Measurements from ENCODE around the gene CPT1B.
A peak's percentile ranks its signal among the peaks of the same experiment; 100 is the strongest.

Gene CPT1B

GRCh38 chr22:50606165-50606945 lies 28.1 kb upstream of the CPT1B start:
- H3K4me3 ChIP-seq (ENCODE audit: low read length): no peak overlapping the region
- no peak overlapping the region for H3K9ac ChIP-seq (ENCODE audit: low read length)
- H3K27ac ChIP-seq (ENCODE audit: low read depth, low read length): no peak overlapping the region
- no peaks in the 10 kb centered on the region for H3K36me3 ChIP-seq (ENCODE audit: control insufficient read depth, insufficient read depth, low read length)
- no peaks in the 10 kb centered on the region for H3K4me1 ChIP-seq (ENCODE audit: control insufficient read depth, insufficient read depth, low read length)
- peaks cover 38% of the 10 kb centered on the region for H3K27me3 ChIP-seq (ENCODE audit: control insufficient read depth, insufficient read depth, low read length)

GRCh38 chr22:50605613-50606074 lies 27.4 kb upstream of the CPT1B start:
- Histone ChIP-seq H3K9ac (ENCODE audit: low read length) (no peak overlapping the region), H3K4me1 (ENCODE audit: control insufficient read depth, insufficient read depth, low read length) (no peaks in the 10 kb centered on the region), H3K27ac (ENCODE audit: low read depth, low read length) (no peak overlapping the region), H3K4me3 (ENCODE audit: low read length) (no peak overlapping the region), H3K36me3 (ENCODE audit: control insufficient read depth, insufficient read depth, low read length) (no peaks in the 10 kb centered on the region), H3K27me3 (ENCODE audit: control insufficient read depth, insufficient read depth, low read length) (peaks cover 38% of the 10 kb centered on the region)

- no peaks in the 10 kb centered on the region for H3K36me3 ChIP-seq (ENCODE audit: control insufficient read depth, insufficient read depth, low read length)
These were observed 26.9 kb upstream of the CPT1B start for GRCh38 chr22:50605002-50605612.

GRCh38 chr22:50604256-50605001 lies 26.2 kb upstream of the CPT1B start:
- no peaks in the 10 kb centered on the region for H3K4me1 ChIP-seq (ENCODE audit: control insufficient read depth, insufficient read depth, low read length)
- peaks cover 34% of the 10 kb centered on the region for H3K27me3 ChIP-seq (ENCODE audit: control insufficient read depth, insufficient read depth, low read length)
- H3K4me3 ChIP-seq (ENCODE audit: low read length): no peak overlapping the region
- H3K9ac ChIP-seq (ENCODE audit: low read length): no peak overlapping the region
- no peak overlapping the region for H3K27ac ChIP-seq (ENCODE audit: low read depth, low read length)
- H3K36me3 ChIP-seq (ENCODE audit: control insufficient read depth, insufficient read depth, low read length): no peaks in the 10 kb centered on the region

More at GRCh38 chr22:50605002-50605612, 26.9 kb upstream of the CPT1B start:
- Histone ChIP-seq H3K4me1 (ENCODE audit: control insufficient read depth, insufficient read depth, low read length) (no peaks in the 10 kb centered on the region), H3K27ac (ENCODE audit: low read depth, low read length) (no peak overlapping the region), H3K27me3 (ENCODE audit: control insufficient read depth, insufficient read depth, low read length) (peaks cover 34% of the 10 kb centered on the region), H3K4me3 (ENCODE audit: low read length) (no peak overlapping the region), H3K9ac (ENCODE audit: low read length) (no peak overlapping the region)

GRCh38 chr22:50603511-50604255 lies 25.5 kb upstream of the CPT1B start:
- Histone ChIP-seq H3K27me3 (ENCODE audit: control insufficient read depth, insufficient read depth, low read length) (peaks cover 34% of the 10 kb centered on the region), H3K36me3 (ENCODE audit: control insufficient read depth, insufficient read depth, low read length) (no peaks in the 10 kb centered on the region), H3K27ac (ENCODE audit: low read depth, low read length) (no peak overlapping the region), H3K9ac (ENCODE audit: low read length) (no peak overlapping the region), H3K4me3 (ENCODE audit: low read length) (no peak overlapping the region), H3K4me1 (ENCODE audit: control insufficient read depth, insufficient read depth, low read length) (no peaks in the 10 kb centered on the region)

GRCh38 chr22:50602338-50602700 lies 24.1 kb upstream of the CPT1B start:
- no peak overlapping the region for H3K9ac ChIP-seq (ENCODE audit: low read length)
- H3K4me1 ChIP-seq (ENCODE audit: control insufficient read depth, insufficient read depth, low read length): no peaks in the 10 kb centered on the region
- no peak overlapping the region for H3K27ac ChIP-seq (ENCODE audit: low read depth, low read length)
- H3K27me3 ChIP-seq (ENCODE audit: control insufficient read depth, insufficient read depth, low read length): peaks cover 32% of the 10 kb centered on the region
- no peaks in the 10 kb centered on the region for H3K36me3 ChIP-seq (ENCODE audit: control insufficient read depth, insufficient read depth, low read length)
- H3K4me3 ChIP-seq (ENCODE audit: low read length): no peak overlapping the region

GRCh38 chr22:50601669-50602337 lies 23.6 kb upstream of the CPT1B start:
- Histone ChIP-seq H3K4me1 (ENCODE audit: control insufficient read depth, insufficient read depth, low read length) (no peaks in the 10 kb centered on the region), H3K27me3 (ENCODE audit: control insufficient read depth, insufficient read depth, low read length) (peaks cover 28% of the 10 kb centered on the region), H3K9ac (ENCODE audit: low read length) (no peak overlapping the region), H3K27ac (ENCODE audit: low read depth, low read length) (no peak overlapping the region), H3K4me3 (ENCODE audit: low read length) (no peak overlapping the region), H3K36me3 (ENCODE audit: control insufficient read depth, insufficient read depth, low read length) (no peaks in the 10 kb centered on the region)

- Histone ChIP-seq H3K36me3 (ENCODE audit: control insufficient read depth, insufficient read depth, low read length) (no peaks in the 10 kb centered on the region), H3K4me3 (ENCODE audit: low read length) (no peak overlapping the region), H3K27ac (ENCODE audit: low read depth, low read length) (no peak overlapping the region), H3K9ac (ENCODE audit: low read length) (no peak overlapping the region), H3K4me1 (ENCODE audit: control insufficient read depth, insufficient read depth, low read length) (no peaks in the 10 kb centered on the region), H3K27me3 (ENCODE audit: control insufficient read depth, insufficient read depth, low read length) (peaks cover 28% of the 10 kb centered on the region)
These were observed 22.9 kb upstream of the CPT1B start for GRCh38 chr22:50600967-50601668.

GRCh38 chr22:50600538-50600937 lies 22.3 kb upstream of the CPT1B start, which contains the start of gene MAPK8IP2:
Gene MAPK8IP2 (plus strand): TSS chr22:50600793. CDS start chr22:50600819, 26 bp downstream.
- Histone ChIP-seq H3K36me3 (ENCODE audit: control insufficient read depth, insufficient read depth, low read length) (no peaks in the 10 kb centered on the region), H3K9ac (ENCODE audit: low read length) (no peak within 1 kb of the TSS), H3K4me1 (ENCODE audit: control insufficient read depth, insufficient read depth, low read length) (no peaks in the 10 kb centered on the region), H3K27me3 (ENCODE audit: control insufficient read depth, insufficient read depth, low read length) (peaks cover 27% of the 10 kb centered on the region), H3K27ac (ENCODE audit: low read depth, low read length) (no peak within 1 kb of the TSS), H3K4me3 (ENCODE audit: low read length) (peak within 1 kb of the TSS; percentile 2)

- Histone ChIP-seq H3K27me3 (ENCODE audit: control insufficient read depth, insufficient read depth, low read length) (peaks cover 22% of the 10 kb centered on the region), H3K4me1 (ENCODE audit: control insufficient read depth, insufficient read depth, low read length) (no peaks in the 10 kb centered on the region), H3K36me3 (ENCODE audit: control insufficient read depth, insufficient read depth, low read length) (no peaks in the 10 kb centered on the region), H3K9ac (ENCODE audit: low read length) (no peak overlapping the region), H3K27ac (ENCODE audit: low read depth, low read length) (no peak overlapping the region), H3K4me3 (ENCODE audit: low read length) (peak overlapping the region; percentile 2)
These were observed 21.7 kb upstream of the CPT1B start for GRCh38 chr22:50599816-50600455.

GRCh38 chr22:50597097-50597496 lies 18.9 kb upstream of the CPT1B start:
- Histone ChIP-seq H3K4me1 (ENCODE audit: control insufficient read depth, insufficient read depth, low read length) (no peaks in the 10 kb centered on the region), H3K27ac (ENCODE audit: low read depth, low read length) (no peak overlapping the region), H3K27me3 (ENCODE audit: control insufficient read depth, insufficient read depth, low read length) (peaks cover 5% of the 10 kb centered on the region), H3K36me3 (ENCODE audit: control insufficient read depth, insufficient read depth, low read length) (no peaks in the 10 kb centered on the region), H3K9ac (ENCODE audit: low read length) (no peak overlapping the region), H3K4me3 (ENCODE audit: low read length) (no peak overlapping the region)

Measured in rectal smooth muscle tissue (tissue), 1 donor.